Measurements from ENCODE around the gene SMIM38.

SMIM38 gene

GRCh38 chr11:69155302-69156234, at the start of gene SMIM38:
Gene SMIM38 (plus strand): TSS chr11:69155935. CDS start chr11:69157847, 1,912 bp downstream.
- DNase-seq = peak in 8 of 14 donors; percentile 13 to 80 (median 31)

- DNase-seq = no peak
Observed at GRCh38 chr11:69106031-69106811, 49.5 kb upstream of the SMIM38 start.

- DNase-seq = no peak
Observed at GRCh38 chr11:69107413-69107812, 48.3 kb upstream of the SMIM38 start.

DNA sequence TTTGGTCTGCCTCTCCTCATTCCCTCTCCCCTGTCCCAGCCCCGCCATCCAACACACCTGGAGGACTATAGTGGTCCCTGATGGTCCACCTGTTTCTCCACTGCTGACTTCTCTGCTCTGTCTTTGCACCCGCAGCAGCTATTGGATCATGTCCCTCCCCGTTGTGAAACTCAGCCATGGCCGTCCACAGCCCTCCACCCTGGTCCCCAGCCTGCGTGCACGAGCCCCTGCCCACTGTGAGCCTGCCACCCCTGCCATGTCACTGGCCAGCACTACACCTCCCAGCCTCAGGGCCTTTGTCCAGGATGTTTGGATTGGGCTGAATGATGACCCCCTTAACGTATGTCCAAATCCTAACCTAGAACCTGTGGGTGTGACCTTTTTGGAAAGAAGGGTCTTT, 47.7 kb upstream of the SMIM38 start:
- DNase-seq = no peak

DNA sequence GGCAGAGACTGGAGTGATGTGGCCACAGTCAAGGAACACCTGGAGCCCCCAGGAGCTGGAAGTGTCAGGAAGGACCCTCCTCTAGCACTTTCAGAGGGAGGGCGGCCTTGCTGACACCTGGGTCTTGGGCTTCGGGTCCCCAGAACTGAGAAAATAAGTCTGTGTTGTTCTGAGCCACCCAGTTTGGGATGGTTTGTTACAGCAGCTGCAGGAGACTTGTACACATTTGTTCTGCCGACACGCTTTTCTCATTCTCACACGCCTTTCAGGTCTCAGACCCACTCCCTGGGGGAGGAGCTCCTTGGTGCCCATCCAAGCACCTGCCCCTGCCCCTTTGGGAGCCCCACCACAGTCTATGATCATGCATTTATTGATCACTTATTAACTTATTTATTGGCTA, 47.2 kb upstream of the SMIM38 start:
- DNase-seq = no peak

GRCh38 chr11:69109101-69109500, 46.6 kb upstream of the SMIM38 start:
- no peak for DNase-seq

- no peak for DNase-seq
Observed at GRCh38 chr11:69110451-69110850, 45.3 kb upstream of the SMIM38 start.

DNA sequence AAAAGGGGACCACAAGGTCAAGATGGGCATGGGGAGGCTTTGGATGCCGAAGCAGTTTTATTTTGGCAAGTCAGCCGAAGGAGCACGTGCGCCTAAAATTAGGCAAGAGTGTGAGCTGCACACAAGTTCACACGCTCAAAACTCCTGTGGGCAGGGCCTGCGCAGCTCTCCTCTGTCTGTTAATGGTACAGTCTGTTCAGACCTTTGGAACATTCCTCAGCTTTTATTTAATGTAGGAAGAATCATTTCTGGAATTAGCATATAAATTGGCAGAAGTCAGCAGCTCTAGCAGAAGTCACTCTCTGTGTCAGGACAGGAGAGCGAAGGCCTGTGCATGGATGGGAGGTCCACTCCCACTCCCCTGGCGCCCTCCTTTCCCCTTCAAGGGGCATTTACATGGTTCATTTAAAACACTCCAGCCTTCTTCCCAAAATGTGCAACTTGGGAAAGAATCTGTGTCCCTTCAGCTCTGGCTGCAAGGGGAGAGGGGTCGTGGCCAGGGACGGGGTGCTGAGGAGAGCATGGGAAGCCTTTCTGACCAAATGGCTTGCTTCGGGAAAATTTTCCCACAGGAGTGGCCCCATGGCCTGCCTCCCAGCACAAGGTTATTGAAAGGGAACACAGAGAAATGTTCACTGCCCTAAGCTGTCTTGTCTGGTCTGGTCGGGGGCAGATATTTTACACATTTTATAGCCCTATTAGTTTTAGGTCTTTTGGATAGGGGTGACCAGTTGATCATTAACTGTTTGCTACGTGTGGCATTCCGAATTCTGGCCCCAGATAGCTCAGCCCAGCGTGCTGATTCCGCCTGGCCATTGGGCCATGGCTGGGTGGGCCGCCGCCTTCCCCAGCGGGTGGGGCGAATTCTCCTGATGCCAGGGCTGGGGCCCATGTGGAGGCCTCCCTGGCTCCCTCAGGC, 43.9 kb upstream of the SMIM38 start:
- no peak for DNase-seq

DNA sequence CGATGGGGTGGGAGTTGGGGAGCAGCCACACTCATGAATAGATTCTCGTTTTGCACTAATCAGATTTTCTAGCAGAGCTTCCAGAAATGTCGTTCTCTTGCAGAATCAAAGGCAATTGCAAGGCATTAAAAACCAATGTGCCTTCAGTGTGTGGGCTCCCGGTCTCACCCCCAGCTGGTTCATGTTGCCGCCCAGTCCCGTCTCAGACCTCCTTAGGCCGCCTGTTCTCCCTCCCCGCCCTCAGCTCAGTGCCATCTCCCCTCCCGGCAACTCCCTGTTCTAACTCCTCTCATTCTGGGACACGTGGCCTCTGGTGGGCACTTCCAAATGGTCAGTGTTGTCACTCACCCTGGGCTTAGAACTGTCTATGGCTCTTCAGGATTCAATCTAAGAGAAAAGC, 42.5 kb upstream of the SMIM38 start:
- DNase-seq = no peak

DNA sequence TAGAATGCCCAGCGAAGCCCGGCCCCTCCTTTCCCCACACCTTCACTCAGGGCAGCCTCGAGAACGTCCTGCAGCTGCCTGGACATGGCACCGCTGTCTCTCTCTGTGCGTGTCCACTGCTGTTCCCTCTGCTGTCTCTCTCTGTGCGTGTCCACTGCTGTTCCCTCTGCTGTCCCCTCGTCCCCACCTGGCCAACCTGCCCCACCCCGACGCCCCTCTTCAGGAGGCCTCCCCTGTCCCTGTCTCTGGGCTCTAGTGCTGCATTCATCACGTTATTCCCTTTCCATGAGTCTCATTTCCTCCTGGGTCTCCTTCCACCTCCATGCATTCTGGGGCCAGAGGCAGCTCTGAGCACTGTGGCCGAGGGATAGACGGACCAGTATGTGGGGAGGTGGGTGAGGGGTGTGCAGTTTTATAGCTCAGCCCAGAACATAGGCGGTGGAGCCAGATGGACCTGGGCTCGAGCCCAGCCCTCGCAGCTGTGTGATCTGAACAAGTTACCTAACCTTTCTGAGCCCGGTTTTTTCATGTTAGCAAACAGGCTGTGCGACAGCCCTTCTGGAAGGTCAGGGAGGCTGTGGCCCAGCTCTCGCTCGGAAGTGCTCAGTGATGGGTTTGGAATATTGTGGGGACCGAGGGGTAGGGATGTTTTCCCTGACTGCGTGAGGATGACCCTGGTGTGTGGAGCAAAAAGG, 41.9 kb upstream of the SMIM38 start:
- no peak for DNase-seq

GRCh38 chr11:69114362-69114761, 41.4 kb upstream of the SMIM38 start:
- DNase-seq = no peak

- DNase-seq = no peak
Observed at GRCh38 chr11:69114811-69115523, 40.8 kb upstream of the SMIM38 start.

GRCh38 chr11:69115586-69116560, 39.9 kb upstream of the SMIM38 start:
- DNase-seq = peak in 1 of 14 donors; percentile 13

- DNase-seq = no peak
Observed at GRCh38 chr11:69116671-69117070, 39.1 kb upstream of the SMIM38 start.

DNA sequence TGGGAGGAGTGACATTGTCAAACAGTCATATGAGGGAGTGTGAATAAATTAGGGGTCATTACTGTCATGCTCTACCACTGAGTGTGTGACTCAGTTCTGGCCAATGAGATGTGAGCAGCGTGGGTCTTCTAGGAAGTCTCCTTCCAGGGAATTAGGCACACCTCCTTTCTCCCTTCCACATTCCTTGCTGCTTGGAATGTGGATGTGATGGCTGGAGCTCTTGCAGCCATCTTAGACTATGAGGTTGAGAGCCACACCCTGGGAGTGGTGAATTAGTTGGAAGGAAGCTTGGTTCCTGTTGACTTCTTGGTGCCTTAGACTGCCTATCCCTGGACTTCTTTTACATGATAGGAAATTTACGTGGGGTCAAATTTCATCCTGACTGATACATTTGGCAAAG, 36.5 kb upstream of the SMIM38 start:
- no peak for DNase-seq

DNA sequence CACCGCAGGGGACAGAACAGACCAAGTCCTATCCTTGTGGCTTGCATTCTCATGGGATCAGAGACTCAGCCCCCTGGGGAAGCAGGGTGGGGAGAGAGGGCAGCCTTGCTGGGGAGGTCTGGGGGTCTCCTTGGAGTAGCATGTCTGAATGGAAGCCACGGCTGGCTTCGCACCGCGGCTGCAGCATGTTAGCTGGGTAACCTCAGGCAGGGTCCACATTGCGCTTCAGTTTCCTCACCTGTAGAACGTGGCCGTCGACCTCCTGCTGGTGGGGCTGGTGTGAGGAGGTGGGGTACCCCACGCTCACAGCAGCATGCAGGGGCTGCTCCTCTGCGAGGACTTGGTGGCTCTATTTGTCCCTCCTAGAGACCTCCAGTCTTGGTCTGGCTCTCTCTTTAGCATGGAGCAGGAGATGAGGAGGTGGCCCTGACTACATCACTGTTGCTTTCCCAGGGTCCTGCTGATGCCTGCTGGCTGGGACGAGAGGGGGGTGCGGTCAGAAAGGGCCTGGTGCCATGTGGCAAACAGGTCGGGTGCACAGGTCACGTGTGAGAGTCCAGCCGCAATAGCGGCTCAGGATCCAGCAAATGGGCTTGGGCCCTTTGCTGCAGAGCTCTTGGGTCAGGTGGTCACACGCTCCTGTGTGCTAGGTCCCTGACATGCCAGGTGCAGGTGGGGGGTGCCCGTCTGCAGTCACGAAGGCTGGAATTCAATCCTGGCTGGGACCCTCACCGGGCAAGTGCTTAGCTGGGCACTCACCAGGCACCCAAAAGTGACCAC, 35.4 kb upstream of the SMIM38 start:
- DNase-seq = no peak

DNA sequence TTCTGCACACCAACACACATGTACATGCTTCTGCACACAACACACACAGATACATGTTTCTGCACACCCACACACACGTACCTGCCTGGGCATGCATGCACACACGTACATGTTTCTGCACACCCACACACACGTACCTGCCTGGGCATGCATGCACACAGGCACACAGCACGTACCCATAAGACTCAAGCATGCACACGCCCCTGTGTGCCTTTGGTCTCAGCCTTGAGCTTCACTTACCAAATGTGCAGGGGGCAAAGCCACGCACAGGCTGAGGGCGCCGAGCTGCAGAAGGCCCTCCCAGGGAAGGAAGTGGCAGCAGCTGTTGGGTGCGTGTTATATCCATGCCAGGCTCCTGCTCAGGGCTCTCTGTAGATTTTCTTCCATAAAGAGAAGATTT, 34.7 kb upstream of the SMIM38 start:
- no peak for DNase-seq

DNA sequence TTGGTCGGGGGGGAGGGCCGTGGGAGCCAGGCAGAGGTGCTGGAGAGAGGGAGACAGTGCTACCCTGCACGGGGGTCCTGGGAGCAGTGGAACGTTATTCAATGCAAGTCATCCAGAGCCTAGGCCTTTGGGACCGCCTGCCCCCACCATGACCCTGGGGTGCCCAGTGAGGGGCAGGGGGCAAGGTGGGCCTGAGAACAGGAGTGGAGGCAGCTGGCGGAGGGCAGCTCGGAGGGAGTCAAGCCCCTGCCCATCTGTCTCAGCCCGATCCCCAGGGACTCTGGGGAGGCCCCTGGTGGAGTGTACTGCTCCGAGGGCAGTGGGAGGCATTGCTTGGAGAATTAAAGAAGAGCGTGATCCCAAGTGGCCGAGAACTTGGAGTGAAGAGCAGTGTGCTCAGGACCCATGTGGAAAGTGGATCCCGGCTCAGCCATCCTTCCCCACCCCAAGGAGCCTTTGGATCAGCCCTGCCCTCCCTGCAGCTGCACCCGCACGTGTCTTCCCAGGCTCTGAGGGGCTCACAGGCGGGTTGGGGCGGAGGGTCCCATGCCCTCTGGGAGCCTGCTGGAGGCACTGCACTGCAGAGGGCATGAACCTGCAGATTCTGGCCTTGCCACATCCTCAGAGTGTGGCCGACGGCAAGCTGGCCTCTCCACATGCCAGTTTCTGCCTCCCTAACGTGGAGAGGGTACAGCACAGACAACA, 34.0 kb upstream of the SMIM38 start:
- no peak for DNase-seq

DNA sequence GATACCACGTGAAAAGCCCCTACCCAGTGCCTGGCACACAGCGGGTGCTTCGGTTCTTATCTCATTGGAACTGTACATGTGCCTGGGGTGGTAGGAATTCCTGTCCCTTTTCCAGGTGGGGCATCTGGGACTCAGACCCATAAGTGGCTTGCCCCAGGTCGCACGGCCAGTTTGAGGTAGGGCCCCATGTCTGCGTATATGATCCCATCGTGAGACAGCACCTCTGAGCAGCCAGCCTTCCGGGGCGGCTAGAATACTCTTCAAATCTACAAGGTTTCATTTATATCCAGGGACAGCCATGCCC, 33.5 kb upstream of the SMIM38 start:
- no peak for DNase-seq
